ENCODE measurements around the gene FYN.
A peak's percentile ranks its signal among the peaks of the same experiment; 100 is the strongest.

FYN gene

GRCh38 chr6:111880181-111880888, 7.1 kb upstream of the FYN start:
- no peak for DNase-seq (ENCODE audit: low spot score)

- DNase-seq (ENCODE audit: low spot score): no peak
These were observed 2.5 kb upstream of the FYN start for GRCh38 chr6:111875741-111876140.

- no peak for DNase-seq (ENCODE audit: low spot score)
These were observed 768 bp upstream of the FYN start for GRCh38 chr6:111874025-111874415.

DNA sequence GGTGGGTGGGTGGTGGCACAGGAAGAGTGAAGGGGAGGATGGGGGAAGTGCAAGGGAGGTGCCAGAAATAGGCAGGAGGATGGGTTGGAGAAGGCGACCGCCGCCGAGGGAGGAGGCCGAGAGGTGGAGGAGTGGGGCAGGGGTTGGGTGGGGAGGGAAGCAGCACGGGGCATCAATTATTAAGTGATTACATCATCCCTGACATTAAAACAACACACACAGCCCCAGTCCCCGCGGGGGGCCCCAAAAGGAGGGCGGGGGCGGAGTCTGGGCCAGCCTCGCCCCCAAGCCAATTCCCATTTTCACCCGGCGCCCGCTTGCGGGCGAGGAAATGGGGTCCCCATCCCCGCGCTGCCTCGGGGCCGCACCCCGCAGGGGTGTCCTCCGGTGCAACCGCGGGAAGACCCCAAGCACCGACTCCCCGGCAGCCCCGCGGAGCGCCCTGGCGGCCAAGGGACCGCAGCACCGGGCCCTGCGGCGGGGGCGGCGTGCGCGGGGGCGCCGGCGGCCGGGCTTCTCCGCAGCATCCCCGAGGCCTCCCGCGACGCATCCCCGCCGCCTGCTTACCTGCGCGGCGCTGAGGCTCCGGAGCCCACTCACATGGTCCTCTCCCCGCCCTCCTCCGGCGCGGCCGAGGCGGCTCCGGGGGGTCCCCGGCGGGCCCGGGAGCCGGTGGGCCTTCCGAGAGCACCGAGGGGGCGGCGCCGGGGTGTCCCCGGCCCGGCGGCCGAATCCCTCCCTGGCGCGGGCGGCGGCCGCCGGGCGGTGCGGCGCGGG, 663 bp downstream of the FYN start:
- no peak for DNase-seq (ENCODE audit: low spot score)

DNA sequence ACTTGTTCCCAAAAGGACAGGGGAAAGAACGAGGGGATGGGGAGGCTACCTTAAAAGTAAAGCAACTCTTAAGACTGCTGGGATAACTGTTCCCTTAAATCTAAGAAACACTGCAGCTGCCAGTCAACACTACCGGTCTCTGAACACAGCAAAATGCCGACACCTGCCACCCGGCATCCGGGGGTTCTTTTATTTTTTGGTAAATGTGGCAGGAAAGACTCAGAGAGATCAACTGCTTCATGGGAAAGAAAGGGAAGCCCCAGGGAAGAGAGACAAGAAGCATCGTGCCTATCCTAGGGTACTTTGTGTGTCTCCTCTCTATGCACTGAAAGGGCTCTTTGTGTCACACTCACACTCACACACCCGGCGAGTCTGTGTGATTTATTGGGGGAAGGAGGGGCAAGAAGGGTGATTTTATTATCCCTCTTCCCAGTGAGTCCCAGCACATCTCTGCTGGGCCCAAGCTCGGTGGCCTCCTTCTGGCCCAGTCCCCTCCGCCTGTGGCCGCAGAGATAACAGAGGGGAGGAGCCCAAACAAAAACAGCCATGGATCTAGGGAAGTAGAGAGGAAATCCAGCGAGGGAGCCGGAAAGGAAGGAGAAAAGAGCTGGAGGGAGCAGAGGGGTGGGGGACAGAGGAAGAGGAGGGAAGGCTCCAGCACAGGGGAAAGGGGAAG, 1.4 kb downstream of the FYN start:
- DNase-seq (ENCODE audit: low spot score): peak; percentile 61

DNA sequence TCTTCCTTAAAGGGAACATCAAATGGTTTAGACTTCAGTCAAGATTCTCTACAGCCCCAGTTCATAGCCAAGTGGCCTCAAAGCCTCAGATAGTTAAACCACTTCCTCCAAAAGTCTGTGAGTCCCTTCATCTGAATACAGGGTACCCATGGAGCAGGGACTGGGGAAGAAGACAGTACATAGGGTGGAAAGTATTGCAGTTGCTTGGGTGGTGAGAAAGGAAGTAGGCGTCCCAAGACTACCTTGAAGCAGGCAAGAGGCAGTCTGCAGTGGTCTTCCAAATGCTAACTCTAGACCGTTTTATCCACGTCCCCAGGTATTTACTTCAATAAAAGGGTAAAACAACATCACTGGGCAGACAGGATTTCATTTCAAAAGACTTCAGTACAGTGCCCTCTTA, 2.0 kb downstream of the FYN start:
- no peak for DNase-seq (ENCODE audit: low spot score)

- no peak for DNase-seq (ENCODE audit: low spot score)
These were observed 2.5 kb downstream of the FYN start for GRCh38 chr6:111870742-111871064.

- DNase-seq (ENCODE audit: low spot score): no peak
These were observed 3.1 kb downstream of the FYN start for GRCh38 chr6:111870051-111870741.

DNA sequence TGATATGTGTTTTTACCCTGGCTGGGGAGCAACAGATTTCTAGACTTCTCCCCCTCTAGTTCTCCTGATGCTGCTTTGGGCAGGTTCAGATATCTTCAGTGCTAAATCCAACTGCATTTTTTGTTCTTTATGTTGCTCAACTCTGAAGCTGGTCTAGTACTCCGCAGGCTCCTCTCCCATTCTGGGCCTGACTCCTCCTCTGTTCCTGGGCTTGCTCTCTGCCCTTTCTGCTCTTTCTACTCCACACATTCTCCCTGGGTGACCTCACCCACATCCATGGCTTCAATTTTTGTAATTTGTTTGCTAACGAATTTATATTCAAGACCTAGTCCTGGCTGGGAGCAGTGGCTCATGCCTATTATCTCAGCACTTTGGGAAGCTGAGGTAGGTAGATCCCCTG, 6.4 kb downstream of the FYN start:
- no peak for DNase-seq (ENCODE audit: low spot score)

GRCh38 chr6:111865909-111866546, 7.2 kb downstream of the FYN start:
- DNase-seq (ENCODE audit: low spot score): no peak

DNA sequence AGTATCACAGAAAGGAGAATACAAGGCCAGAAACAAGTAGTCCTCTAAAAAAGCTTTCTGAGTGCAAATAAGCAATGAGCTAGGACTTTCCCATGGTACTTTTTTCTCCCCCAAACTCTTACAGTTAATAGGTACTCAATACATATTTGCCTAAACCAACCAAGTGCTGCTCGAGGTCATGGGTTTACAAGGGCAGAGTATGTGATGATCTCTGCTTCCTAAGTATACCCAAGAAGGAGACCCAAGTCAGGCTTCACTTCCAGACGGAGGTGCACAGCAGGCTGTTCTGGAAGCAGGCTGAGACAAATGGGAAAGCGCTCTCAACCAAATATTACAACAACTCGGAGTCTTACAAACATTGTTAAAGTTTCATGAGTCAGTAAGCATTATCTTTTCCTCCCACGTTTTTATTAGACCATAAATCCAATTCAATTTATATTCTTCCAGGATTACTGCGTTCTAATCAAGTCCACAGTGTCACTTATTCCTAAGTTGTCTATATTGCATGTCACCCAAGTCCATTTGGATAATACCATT, 8.1 kb downstream of the FYN start:
- DNase-seq (ENCODE audit: low spot score): no peak

GRCh38 chr6:111864138-111865048, 8.9 kb downstream of the FYN start:
- no peak for DNase-seq (ENCODE audit: low spot score)

DNA sequence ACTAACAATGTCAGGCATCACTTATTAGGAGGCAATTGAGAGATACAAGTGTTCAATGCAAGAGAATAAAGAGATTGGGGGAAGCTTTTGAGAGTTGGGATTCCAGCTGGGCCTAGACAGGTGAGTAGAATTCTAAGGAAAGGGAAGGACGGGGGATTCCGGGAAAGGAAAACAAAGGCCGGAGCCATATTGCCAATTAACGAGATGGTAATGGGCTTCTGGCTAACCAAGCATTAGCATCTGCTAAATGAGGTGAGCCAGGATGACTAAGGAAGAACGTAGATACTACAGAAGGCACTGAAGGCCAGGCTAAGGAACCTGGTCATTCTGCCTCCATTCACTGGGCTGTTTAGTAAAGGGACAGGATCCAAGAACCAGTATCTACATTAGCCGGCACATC, 10.5 kb downstream of the FYN start:
- no peak for DNase-seq (ENCODE audit: low spot score)

DNA sequence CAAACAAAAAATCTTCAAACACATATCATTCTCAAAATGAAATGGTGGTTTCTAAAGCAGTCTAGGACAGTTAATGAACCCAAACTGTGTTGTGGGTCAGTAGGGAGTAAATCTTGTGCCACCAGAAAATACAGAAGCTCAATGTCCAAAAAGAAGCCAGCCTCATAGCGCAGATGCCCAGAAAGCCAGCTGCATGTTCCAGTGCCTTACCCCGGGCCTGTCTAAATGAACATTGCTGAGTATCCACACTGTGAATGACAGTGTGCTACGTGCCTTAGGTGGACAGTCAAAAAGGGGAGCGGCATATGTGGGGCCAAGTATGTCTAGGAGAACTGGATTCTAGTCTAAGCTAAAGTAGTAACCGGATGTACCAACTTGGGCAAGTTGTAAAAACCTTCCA, 10.9 kb downstream of the FYN start:
- no peak for DNase-seq (ENCODE audit: low spot score)

DNA sequence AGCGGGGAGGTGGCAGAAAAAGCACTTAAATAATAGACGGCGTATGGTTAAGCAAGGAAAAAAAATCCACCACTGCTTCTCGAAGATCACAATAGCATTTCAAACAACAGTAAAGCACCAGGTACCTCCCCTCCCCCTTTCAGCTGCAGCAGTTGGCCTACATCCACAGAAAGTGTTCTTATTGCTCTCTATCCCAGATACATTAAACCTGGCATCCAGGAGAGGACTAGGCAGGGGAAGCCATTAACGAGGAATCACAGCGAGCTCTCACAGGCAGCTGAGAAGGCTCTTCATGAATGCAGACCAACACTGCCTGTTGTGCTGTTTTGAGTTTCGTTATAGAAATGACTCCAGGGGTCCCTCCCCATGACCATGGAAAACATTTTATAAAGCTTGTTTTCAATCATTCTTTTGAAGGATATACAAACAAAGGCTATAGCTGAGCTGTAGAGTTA, 11.8 kb downstream of the FYN start:
- DNase-seq (ENCODE audit: low spot score): no peak

DNA sequence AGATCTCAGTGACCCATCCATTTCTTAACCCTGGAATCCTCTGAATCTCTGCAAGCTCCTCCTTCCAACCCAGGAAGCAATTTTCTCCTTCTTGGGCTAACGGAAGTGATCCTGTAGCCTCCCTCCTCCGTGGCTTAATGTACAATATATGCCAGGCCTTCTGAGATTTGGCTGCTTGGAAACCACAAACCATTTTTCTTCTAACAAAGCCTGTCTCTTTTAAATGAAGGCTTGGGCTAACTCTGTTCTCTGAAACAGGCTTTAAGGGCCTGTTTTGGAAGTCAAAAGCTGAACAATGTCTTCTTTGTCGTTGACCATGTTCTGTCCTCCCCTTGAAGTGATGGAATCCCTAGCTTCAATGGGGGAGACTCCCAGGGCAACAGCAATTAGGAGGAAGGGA, 14.9 kb downstream of the FYN start:
- DNase-seq (ENCODE audit: low spot score): no peak

DNA sequence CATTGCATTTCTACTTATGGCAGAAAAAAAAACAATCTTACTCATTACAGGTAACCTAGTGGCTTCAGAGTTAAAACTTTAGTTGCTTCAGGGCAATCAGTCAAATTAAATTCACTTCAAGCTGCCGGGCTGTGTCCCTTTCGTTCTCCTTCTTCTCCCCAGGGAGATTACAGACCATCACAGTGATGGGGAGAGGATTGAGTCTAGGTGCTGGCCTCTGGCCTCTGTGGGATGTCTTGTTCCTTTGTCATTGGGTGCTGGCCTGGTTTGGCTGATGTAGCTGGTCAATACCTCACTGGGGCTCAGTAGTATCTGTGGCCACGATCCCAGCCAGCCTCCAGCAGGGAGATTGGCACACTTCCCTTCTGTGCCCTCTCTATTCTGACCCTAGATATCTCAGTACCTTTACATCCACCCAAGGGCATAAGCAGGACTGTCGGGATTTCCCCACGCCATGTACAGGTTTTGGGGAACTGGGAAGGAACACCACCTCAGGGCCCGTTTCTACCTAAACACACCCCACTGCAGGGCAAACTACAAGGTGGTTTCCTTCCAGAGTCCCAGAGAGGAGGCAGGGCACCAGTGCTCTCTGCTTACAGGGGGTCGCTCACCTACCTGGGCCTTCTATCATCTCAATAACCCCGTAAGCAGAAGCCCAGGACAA, 15.4 kb downstream of the FYN start:
- no peak for DNase-seq (ENCODE audit: low spot score)

- DNase-seq (ENCODE audit: low spot score): no peak
These were observed 17.5 kb downstream of the FYN start for GRCh38 chr6:111855753-111856152.

DNA sequence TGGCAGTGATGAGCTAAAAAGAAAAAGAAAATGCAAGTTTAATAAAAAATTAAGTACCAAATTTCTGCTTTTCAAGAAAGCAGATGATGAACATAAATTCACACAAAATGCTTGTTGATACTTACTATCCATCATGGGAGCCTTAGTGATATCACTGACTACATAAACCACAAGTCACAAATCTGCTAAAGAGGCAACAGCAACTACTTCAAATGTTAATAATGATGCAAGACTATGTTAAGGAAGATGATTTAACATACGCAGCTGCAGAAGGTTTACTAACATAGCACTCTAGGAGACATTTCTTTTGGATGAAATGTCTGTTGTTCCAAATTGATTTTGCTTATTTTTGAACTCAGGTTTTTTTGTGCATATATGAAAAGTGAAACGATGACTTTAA, 18.6 kb downstream of the FYN start:
- no peak for DNase-seq (ENCODE audit: low spot score)

DNA sequence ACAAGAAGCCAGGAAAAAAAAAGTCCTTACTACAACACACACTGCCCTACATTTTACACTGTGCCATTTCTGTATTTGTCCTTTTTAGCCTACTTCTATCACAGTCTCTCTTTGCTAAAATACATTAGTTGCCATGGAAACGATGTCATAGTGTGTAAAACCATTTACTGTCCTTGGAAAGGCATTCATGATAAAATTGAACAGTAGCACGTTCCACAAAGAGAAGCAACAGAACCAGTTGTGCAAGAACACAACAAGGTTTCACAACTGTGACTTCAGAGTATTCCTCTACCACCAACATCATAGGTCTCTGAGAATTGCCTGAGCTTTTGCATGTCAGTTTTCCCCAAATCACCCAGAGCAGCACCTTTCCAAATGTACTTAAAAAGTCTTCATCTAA, 20.5 kb downstream of the FYN start:
- DNase-seq (ENCODE audit: low spot score): peak; percentile 54
